ENCODE results near the gene HNRNPR. TPM values are rescaled to one million over a fixed set of nuclear protein-coding genes. Genes with fewer than 3 reads are reported as not detected.

Gene HNRNPR
- total and polyA plus RNA-seq, 2 of the 8 experiments (the other 6 are each of a cell fraction or from before 2014, with no cell fraction given) = 110 to 214 TPM

- Histone ChIP-seq H4K5ac (ENCODE audit: insufficient read length, low read depth, low read length) (no peak overlapping the region), H2BK20ac (ENCODE audit: low read length) (no peak overlapping the region), H3K4me1 (replicated peaks in 1 of 4; ENCODE audit: control insufficient read depth in 3 of 4, insufficient read depth in 4 of 4, low read length in 3 of 4) (no peaks in the 10 kb centered on the region), H3K56ac (replicated peaks; ENCODE audit: insufficient read length, low read depth, low read length) (no peak overlapping the region), H3K27me3 (replicated peaks in 1 of 4; ENCODE audit: control insufficient read depth in 3 of 4, extremely low read depth in 1 of 4, insufficient read depth in 3 of 4, low read length in 3 of 4) (no peaks in the 10 kb centered on the region), H2BK12ac (ENCODE audit: low read depth, low read length) (no peak overlapping the region), H2AFZ (ENCODE audit: low read length) (no peak overlapping the region), H4K20me1 (replicated peaks in 1 of 2; ENCODE audit: control insufficient read depth in 1 of 2, insufficient read depth in 2 of 2, low read length in 2 of 2) (peaks cover 0 to 1% of the 10 kb centered on the region in 2 experiments), H4K91ac (replicated peaks; ENCODE audit: insufficient read length, low read length) (no peak overlapping the region), H2AK5ac (ENCODE audit: low read depth, low read length) (no peak overlapping the region), H3K79me1 (ENCODE audit: low read depth, low read length) (no peaks in the 10 kb centered on the region), H2BK5ac (ENCODE audit: low read depth, low read length) (no peak overlapping the region), H3K23me2 (ENCODE audit: low read depth, low read length) (no peaks in the 10 kb centered on the region), H3K9ac (replicated peaks in 1 of 4; ENCODE audit: extremely low read depth in 1 of 4, low read depth in 3 of 4, low read length in 3 of 4) (no peak overlapping the region), H2BK15ac (ENCODE audit: low read length) (no peak overlapping the region), H3K27ac (ENCODE audit: low read depth, low read length) (no peak overlapping the region), H3K36me3 (ENCODE audit: control insufficient read depth in 2 of 4, insufficient read depth in 4 of 4, low read length in 3 of 4) (peaks cover 0 to 18% (median 3%) of the 10 kb centered on the region in 4 experiments; a peak in 3 of 8 replicates), H3K14ac (ENCODE audit: insufficient read length) (no peak overlapping the region), H3K23ac (ENCODE audit: insufficient read length) (no peak overlapping the region), H4K8ac (ENCODE audit: extremely low read depth, insufficient read depth, low read length) (no peak overlapping the region), H3K18ac (ENCODE audit: extremely low read depth, low read length) (no peak overlapping the region), H3K4me3 (ENCODE audit: extremely low read depth in 1 of 4, insufficient read depth in 2 of 4, low read depth in 3 of 4, low read length in 4 of 4) (no peak overlapping the region), H3K79me2 (ENCODE audit: control insufficient read depth in 1 of 2, insufficient read depth in 2 of 2, low read length in 2 of 2) (no peaks in the 10 kb centered on the region), H2BK120ac (replicated peaks; ENCODE audit: low read depth, low read length) (no peak overlapping the region), H3K9me3 (ENCODE audit: insufficient read depth in 2 of 2, low read depth in 1 of 2, low read length in 1 of 2) (no peaks in the 10 kb centered on the region), H3K4me2 (ENCODE audit: insufficient read depth in 1 of 2, low read depth in 2 of 2, low read length in 2 of 2) (no peak overlapping the region), H3K4ac (replicated peaks; ENCODE audit: insufficient read length, low read depth, low read length) (no peak overlapping the region)
- POLR2A ChIA-PET (ENCODE audit: partially characterized antibody) = no interaction called here
- DNase-seq (ENCODE audit: low read depth in 1 of 2, low spot score in 2 of 2) (no peak), FAIRE-seq (no peak)
- 84% methylated on average over 3 of the region's 3 CpGs; no CpG with 5 or more reads in 1 of the 2 experiments for WGBS, 2 experiments (ENCODE audit: extremely low coverage in 1 of 2, insufficient coverage in 1 of 2, insufficient read length in 1 of 2, insufficient replicate concordance in 2 of 2, low coverage in 1 of 2, low lambda C conversion rate in 2 of 2, missing lambda C conversion rate in 1 of 2)
- CTCF ChIA-PET (ENCODE audit: partially characterized antibody) = no interaction called here
- TF ChIP-seq SP1 (IDR thresholded peaks at IDR 0.05; ENCODE audit: low read depth, low read length) (no peak), POLR2AphosphoS5 (IDR thresholded peaks at IDR 0.05; ENCODE audit: low read depth, low read length) (no peak), SP2 (IDR thresholded peaks at IDR 0.05; ENCODE audit: low read length) (no peak)
Measured at GRCh38 chr1:23288671-23289070, 55.4 kb downstream of the HNRNPR start.
